Activated CD4-positive, alpha-beta T cell treated with anti-CD3 and anti-CD28 coated beads, Interleukin-2, Interleukin-4, amounts not matched to agents 100 ng/mL and 50 ng/mL, durations not matched to agents 16 hours and 8 hours (primary cell): Measurements from ENCODE around the gene UPF1.
"Not testable (repeated sequence)": the region's sequence is repeated elsewhere in the genome, so short reads cannot be mapped to it uniquely, and the experiment has no call there.

Experiments
- DNase-seq: peaks from one replicate; pipeline ENCODE4 v3.0.0-alpha.2; 2020; ENCODE audit warnings: low spot score

The UPF1 gene

DNA sequence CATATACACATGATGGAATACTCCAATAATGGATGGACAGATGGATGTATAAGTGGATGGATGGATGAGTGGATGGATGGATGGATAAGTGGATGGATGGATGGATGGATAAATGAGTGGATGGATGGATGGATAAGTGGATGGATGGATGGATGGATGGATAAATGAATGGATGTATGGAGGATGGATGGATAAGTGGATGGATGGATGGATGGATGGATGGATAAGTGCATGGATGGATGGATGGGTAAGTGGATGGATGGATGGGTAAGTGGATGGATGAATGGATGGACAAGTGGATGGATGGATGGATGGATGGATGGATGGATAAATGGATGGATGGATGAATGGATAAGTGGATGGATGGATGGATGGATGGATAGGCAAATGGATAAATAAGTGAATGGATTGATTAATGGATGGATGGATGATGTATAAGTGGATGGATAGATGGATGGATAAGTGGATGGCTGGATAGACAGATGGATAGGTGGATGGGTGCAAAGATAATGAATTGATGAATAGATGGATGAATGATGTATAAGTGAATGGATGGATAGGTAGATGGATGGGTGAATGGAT is 32.3 kb upstream of the UPF1 start:
- no peak for DNase-seq

DNA sequence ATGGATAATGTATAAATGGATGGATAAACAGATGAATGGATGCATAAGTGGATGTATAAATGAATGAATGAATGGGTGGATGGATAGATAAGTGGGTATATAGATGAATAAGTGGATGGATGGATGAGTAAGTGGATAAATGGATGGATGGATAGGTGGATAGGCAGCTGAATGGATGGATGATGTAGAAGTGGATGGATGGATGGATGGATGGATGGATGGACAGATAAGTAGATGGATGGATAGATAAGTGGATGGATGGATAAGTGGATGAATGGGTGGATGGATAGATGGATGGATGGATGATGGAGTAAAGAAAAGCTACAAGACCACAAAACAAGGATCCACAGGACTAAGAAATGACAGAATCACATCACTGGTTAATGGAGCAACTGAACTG is 31.7 kb upstream of the UPF1 start:
- DNase-seq: no peak

DNA sequence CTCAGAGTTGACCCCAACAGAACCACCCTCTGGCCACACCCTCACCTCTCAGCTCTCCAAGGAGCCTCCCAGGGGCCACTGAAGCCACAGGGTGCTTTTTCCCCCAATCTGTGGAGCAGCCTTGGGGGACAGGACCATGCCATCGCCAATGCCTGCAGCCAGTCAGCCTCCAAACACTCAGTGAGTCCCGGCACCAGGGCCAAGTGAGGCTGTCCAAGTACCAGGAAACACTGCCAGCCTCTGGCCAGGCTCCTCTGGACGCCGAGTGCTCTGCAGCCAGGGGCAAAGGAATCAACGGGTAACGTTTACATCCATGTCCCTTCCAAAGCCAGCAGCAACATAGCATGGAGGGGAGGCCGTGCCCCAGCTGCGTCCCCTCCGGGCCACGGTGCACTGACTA is 31.1 kb upstream of the UPF1 start:
- DNase-seq: no peak

DNA sequence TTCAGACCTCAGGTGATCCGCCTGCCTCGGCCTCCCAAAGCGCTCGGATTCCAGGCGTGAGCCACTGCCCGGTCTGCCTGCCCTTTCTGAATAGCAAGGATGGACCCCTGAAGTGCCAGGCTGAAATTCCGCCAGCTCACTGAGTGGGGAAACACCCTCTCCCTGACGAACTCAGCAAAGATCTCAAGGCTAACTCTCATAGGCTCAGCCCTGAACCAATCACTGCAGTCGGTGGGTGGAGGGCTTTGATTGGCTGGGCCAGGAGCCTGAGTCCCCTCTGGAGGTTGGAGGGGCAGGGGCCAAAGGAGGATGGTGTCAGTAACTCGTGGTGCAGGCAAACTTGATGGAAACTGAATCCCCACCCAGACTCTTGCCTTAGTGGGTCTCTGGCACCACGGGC is 29.4 kb upstream of the UPF1 start:
- DNase-seq: no peak

DNA sequence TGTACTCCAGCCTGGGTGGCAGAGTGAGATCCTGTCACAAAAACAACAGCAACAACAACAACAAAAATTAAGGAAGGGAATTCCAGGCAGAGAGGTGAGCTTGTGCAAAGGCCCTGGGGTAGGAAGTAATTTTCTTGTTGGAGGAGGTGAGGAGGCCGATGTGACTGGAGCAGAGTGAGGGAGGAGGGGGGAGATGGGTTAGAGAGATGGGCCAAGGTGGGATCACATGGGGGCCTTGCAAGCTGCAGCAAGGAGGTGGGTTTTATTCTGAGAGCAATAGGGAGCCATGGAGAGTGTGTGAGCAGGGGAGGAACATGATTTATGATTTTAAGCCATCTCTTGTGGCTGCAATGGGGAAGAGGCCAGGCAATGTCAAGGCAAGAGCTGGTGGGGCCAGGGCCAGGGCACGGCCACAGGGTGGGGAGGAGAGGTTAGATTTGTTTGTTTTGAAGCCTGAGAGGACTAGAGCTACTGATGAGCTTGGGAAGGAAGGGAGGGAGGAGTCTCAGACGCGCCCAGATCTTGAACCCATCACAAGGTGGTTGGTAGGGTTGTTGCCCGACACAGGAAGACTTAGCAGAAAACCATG is 28.1 kb upstream of the UPF1 start:
- no peak for DNase-seq

DNA sequence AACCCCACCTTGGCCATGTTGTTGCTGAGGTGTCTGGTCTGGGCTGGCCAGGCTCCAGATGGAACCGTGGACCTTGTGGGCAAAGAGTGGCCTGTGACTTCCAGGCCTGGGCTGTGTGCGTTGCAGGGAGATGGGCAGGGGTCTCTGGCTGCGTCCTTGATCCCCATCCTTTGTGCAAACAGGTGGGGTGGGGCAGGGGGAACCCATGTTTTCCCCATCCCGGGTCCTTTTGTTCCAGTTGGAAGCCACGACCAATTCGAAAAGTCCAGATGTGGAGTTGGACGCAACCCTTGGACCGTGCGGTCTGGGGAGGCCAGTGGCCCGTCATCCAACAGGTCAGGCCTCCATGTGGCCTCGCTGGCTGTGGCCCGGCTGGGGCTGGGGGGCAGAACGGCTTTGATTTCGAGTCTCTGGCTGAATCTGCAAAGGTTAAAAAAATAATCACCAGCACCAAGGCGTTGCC is 27.6 kb upstream of the UPF1 start:
- DNase-seq: no peak

DNA sequence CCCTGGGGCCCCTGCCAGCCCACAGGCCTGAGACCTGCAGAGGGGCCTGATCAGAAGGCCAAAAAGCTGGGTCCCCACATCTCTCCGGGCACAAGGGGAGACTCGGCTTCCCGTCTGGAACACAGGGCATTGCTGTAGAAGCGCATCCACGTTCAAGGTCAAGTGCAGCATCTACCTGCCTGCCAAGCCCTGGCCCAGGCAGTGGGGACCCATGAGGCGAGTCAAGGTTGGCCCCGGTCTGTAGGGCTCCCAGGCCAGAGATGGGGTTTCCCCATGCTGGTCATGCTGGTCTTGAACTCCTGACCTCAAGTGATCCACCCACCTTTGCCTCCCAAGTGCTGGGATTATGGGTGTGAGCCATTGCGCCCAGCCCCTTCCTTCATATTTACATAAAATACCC is 27.1 kb upstream of the UPF1 start:
- no peak for DNase-seq

DNA sequence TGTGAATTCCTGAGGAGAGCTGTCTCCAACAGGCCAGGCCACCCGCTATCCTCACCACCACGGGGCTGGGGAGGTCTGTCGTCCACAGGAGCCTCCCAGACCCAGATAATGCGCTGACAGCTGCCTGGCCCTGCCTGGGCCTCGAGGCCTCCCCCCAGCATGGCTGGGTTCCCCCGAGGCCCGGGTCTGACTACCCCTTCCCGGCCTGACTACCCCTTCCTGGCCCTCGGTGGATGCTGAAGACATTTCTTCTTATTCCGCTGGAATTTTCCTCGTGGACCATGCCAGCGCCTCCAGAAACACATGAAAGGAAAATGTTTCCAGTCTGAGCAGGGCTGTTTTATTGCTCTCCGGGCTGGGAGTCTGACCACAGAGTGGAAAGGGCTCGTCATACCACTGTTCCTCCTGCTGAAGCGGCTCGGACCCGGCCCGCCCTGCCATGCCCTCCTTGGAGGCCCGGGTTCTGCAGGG is 23.9 kb upstream of the UPF1 start:
- no peak for DNase-seq

DNA sequence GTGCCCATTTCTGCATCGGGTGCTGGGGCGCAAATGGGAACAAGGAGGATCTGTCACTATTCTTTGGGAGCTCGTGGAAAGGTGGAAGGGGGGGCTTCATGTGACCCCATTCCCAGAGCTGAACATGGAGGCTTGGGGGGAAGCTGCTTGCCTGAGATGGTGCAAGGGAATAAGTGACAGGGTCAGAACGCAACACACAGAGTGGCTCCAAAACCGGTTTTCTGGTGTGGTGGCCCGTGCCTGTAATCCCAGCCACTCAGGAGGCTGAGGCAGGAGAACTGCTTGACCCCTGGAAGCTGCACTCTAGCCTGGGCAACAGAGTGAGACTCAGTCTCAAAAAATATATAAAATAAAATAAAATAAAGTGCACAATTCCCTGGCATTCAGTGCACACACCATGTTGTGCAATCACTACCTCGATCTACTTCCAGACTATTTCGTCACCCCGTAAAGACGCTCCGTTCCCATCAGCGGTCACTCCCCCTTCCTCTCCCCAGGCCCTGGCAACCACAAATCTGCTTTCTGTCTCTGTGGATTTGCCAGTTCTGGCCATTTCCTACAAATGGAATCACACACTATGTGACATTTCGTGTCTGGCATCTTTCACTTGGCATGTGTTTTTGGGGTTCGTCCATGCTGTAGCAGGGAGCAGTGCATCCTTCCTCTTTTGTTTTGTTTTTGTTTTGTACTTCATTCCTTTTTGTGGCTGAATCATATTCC is 22.4 kb upstream of the UPF1 start:
- no peak for DNase-seq

DNA sequence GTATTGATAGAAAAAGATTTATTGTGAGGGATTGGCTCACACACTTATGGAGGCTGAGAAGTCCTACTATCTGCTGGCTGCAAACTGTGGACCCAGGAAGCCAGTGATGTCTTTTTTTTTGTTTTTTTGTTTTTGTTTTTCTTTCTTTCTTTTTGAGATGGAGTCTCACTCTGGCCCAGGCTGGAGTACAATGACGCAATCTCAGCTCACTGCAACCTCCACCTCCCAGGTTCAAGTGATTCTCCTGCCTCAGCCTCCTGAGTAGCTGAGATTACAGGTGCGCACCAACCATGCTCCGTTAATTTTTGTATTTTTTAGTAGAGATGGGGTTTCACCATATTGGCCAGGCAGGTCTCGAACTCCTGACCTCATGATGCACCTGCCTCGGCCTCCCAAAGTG is 20.1 kb upstream of the UPF1 start:
- not testable (repeated sequence) for DNase-seq

DNA sequence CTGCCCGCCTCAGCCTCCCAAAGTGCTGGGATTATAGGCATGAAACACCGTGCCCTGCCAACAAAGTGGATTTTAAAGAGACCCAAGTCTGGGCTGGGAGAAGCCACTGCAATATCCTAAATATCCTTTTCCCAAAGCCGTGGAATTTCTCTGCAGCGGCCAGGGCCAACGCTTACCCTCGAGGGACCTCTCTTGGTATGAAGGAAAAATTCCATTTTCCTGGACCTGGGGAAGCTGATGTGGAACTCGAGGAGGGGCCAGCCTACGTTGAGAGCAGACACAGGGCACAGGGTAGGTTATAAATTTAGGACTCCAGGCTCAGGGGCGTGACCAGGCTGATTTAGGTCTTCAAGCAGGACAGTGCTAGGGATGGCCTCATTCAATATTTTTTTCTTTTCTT is 17.7 kb upstream of the UPF1 start:
- no peak for DNase-seq

DNA sequence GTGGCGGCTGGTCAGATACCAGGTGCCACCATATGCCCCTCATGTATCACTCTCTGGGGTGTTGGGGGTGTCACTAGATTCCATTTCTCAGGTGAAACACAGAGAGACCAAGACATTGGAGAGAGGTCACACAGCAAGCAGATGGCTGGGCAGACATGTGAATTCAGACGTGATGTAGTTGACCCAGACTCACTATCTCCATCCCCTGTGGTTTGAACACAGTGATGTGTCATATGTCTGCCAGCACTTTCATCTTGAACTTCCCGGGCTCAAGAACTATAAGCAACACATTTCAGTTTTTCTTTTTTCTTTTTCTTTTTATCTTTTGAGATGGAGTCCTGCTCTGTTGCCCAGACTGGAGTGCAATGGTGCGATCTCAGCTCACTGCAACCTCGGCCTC is 16.1 kb upstream of the UPF1 start:
- DNase-seq: no peak

DNA sequence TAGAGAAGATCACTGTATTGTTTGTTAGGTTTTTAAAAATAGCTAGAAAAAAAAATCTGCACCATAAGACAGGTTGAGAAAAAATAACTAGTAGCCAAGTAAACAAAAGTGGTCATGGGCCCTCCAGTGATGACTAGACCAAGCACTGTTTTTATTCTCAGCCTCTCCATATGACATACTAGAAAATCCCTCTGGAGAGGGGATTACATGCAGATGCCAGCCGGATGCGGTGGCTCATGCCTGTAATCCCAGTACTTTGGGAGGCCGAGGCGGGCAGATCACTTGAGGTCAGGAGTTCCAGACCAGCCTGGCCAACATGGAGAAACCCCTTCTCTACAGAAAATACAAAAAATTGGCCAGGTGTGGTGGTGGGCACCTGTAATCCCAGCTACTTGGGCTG is 15.1 kb upstream of the UPF1 start:
- DNase-seq: not testable (repeated sequence)

DNA sequence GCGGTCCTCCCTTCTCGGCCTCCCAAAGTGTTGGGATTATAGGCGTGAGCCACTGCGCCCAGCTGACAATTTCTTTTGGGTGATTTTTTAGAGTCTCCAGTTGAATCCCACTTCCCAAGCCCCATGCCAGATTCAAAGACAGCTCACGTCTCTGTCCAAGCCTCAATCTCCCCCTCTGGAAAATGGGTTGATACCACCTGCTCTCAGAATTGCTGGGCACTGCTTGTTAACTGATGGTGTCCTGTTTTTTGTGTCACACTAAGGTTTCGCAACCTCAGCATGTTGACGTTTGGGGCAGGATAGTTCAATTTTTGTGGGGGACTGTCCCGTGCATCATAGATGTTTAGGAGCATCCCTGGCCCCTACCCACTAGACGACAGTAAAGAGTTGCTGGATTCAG is 14.2 kb upstream of the UPF1 start:
- no peak for DNase-seq

DNA sequence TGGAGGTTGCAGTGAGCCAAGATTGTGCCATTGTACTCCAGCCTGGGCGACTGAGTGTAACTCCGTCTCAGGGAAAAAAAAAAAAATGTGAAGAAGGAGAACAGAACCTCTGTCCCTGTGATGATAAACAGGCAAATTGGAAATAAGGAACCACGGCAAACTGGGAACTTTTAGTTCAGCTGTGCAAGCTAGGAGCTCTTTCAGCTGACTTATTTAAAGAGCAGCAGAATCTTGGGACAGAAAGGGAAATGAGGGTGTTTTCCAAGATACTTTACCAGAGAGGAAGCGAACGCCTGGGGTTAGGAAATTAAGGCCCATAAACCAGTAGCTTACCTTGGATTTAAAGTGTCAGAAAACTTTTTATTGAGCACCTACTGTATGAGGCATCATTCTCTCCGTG is 3.0 kb upstream of the UPF1 start:
- DNase-seq: no peak

DNA sequence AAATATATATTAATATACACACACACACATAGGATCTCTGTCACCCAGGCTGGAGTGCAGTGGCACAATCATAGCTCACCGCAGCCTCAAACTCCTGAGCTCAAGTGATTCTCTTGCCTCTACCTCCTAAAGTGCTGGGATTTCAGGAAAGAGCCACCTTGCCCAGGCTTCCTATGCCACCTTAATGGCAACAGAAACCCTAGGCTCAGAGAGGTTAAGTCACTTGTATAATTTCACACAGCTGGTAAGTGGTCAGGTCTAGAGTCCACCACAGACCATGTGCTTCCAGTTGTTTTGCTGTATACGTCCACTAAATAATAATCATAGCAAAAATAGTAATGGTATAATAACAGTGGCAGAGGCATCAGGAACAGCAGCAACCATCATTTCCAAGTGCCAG is 1.3 kb upstream of the UPF1 start:
- no peak for DNase-seq

DNA sequence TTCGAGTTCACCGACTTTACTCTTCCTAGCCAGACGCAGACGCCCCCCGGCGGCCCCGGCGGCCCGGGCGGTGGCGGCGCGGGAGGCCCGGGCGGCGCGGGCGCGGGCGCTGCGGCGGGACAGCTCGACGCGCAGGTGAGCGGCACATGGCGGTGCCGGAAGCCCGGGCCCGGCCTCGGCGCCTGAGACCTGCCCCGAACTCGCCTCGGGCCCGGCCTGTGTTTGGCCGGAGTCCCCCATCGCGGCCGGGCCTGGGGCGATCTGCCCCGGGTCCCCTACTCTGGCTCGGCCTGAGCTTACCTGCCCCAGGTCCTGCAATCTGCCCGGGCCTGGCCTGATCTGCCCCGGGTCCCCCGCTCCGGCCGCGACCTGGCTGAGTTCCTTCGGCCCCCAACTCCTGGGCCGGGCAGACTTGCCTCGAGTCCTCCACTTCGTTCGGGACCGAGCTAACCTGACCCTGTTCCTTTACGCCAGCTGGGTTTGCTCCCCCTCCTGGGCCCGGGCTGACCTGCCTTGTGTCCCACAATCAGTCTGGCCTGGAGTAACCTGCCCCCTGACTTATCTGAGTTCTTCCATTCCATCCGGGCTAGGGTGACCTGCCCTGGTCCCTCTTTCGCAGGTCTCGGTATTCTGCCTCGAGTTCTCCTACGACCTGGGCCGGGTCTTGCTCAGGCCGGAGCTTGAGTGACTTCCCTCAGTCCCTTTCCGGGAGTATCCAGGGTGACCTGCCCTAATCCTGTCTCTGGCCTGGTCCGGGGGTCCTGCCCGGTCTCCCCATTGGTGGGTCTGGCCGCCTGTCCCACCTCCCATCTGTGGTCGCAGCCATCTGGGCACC is 764 bp downstream of the UPF1 start:
- DNase-seq: no peak

DNA sequence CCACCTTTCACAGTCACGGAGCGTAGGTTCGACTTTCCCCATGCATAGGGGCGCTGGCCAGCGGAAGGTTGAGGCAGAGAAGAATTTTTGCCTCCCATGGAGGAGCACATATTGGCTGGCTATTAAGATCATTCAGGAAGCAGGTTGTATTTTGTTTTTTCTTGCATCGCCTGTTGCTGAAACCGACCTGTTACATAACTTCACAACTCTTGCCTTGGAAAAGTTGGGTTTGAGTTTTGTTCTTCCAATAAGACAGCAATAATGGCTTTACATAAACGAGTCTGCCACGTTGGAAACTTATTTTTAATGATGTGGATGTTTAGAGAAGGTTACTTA is 1.4 kb downstream of the UPF1 start:
- no peak for DNase-seq

DNA sequence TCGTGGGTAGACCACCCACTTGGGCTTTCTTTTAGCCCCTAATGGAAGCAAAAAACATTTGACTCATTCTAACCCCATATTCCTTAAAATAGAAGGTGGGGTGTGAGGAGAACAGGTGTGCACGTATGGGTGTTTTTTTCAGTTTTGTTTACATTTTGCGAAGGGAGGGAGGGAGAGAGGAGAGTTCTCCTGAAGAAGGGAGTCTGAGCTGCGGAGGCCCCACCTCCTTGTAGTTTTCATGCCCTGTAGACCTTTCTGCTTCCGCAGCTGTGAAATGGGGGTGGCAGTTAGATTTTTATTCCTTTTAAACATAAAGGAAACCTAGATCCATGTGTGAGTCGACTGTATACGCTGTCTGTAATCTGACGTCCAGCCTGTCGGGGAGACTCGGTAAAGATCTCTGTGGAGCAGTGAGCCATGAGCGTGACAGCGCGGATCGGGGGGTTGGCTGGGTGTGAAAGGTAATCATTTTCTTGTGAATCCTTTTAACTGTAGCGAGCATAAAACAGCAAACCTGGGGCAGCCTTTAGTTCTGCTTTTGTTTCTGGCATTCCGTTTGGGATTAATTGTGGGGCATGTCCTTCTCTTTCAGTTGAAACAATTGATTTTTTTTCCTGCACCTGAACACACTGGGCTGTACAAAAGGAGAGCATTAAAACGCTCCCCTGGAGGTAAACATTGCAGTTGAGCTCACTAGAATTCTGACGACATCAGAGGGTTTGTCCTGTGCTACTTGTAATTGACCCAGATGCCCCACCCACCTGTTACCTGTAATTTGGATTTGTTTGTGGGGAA is 2.3 kb downstream of the UPF1 start:
- no peak for DNase-seq

DNA sequence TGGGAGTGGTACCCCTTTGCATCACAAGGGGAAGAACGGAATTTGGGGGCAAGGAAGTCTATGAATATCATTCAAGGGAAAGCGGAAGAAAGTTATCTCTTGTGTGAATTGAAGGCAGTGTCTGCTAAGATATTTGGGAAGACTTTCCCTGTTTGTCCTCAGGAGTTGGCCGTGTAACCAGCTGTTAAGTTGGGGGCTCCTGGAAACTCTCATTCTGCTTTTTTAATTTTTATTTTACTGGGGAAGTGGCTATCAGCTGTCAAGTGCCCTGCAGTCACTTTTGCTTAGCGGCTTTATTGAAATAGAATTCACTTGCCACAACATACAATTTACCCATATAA is 2.9 kb downstream of the UPF1 start:
- no peak for DNase-seq

DNA sequence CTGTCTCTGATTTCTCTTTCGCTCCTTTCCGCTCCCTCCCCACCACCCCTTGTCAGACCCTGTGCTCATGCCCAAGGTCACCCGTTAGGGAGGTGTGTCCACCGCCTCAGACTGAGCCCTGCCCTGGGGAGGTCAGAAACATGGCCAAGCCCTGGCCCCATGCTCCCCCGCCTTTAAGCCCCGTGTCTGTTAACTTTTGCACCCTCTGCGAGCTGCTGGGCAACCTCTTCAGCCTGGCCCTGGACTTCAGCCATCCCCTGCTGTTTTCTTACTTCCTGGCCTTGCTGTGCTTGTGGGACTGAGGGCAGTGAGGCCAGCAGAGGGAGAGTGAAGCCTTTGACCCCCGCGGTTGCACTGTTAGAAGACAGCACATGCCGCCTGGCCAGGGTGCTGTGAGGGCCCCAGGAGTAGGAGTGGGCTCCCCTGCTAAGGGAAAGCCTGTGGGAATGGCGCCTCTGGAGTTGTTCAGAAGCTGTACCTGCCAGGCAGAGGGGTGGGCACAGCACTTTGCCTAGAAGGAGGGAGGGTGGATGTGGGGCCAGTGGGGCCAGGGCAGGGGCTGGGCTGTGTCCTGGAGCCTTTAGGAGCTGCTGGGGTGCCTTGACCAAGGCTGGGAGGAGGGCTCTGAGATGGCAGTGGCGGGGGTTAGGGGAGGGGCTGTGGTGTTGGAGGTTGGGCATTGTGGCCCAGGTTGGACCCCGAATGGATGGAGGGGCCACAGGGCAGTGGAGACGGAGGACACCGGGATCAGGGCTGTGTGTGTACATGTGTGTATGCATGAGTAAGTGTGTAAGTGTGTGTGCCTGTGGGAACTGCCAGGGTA is 7.9 kb downstream of the UPF1 start:
- no peak for DNase-seq
